ENCODE measurements around the gene GADD45A.

DNA sequence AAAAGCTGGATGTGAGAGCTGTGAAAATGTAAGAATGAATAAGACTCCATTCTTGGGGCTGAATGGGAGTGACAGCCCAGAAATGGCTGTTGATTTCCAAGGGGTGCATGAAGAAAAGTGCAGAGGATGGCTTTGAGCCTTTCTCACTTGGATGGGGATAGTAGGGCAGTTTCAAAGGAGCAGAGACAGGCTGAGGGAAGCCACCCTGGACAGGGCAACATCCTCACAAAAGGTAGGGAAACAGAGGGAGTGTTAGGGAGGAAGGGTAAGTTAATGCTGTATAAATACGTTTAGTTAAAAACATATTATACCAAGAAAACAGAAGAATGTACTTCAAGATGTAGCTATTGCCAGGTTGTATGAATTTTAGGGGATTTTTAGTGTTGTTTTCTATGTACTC lies 38.1 kb downstream of the GADD45A start:
- TF ChIP-seq EZH2 (IDR thresholded peaks at IDR 0.05), result no peak
- TF ChIP-seq POLR2AphosphoS5 (IDR thresholded peaks at IDR 0.05; ENCODE audit: borderline replicate concordance, low read depth, low read length), result no peak

All from SK-N-MC (cell line).